K562 (cell line): ENCODE data around the gene ZNF691. TPM values are rescaled to one million over a fixed set of nuclear protein-coding genes. Genes with fewer than 3 reads are reported as not detected.

Experiments
- ATAC-seq: fragments of 200-7000 bp; cut with Tn5 transposase; 3 replicates; pipeline ENCODE4 v1.9.1; 2020; ENCODE audit warnings: moderate library complexity
- BruUV-seq: library from RNA; stranded (reverse); fragments of 400-500 nt; replicated peaks from 2 replicates; lab custom pipeline; 2021; lab: Mats Ljungman, UMichigan
- CTCF ChIA-PET: fragments of 300-600 bp; formaldehyde crosslinking; extraction: SDS; loops from one replicate; lab custom pipeline; 2021; ENCODE audit warnings: low intra/inter-chr PET ratio; lab: Yijun Ruan, JAX
- POLR2A ChIA-PET: fragments of 300-600, 350-650 bp; sonication (Branson Sonifier 250); formaldehyde crosslinking; extraction: SDS; loops from one replicate; lab custom pipeline; 2021; ENCODE audit warnings: antibody characterized with exemption, inconsistent platforms; lab: Yijun Ruan, JAX
- DNase-seq, 4 experiments: peaks; one replicate each; pipeline versions ENCODE4 v3.0.0 to v3.0.0-alpha.2; 2011 to 2018; ENCODE audit warnings: low spot score in 3 of 4, mixed read lengths in 3 of 4; ENCODE audit errors: extremely low read depth in 1 of 4
- FAIRE-seq: peaks from 2 replicates; lab custom pipeline; 2011; peaks lifted over from hg19 to GRCh38; lab: Jason Lieb, UNC
- H2AFZ ChIP-seq: 2 replicates; pipeline ENCODE4 v1.6.0; 2011; ENCODE audit warnings: low read depth, low read length, control low read depth, inconsistent platforms
- H3K27ac ChIP-seq: fragments of 200-600 bp; 3 replicates; pipeline ENCODE4 v1.8.0; 2011; ENCODE audit warnings: low read depth, mild to moderate bottlenecking, control low read depth, inconsistent platforms, low read length, moderate library complexity, mixed read lengths; ENCODE audit errors: extremely low read depth
- H3K27me3 ChIP-seq, 2 experiments: fragments of 300-600 bp in 1 of 2; 2 replicates in 1 of 2; 3 replicates in 1 of 2; pipeline versions ENCODE4 v1.6.0 to v1.8.0; 2011; ENCODE audit warnings: inconsistent platforms in 2 of 2, low read length in 2 of 2, mild to moderate bottlenecking in 1 of 2, mixed read lengths in 1 of 2, moderate library complexity in 1 of 2; ENCODE audit not compliant: control insufficient read depth in 2 of 2, insufficient read depth in 2 of 2
- H3K36me3 ChIP-seq: fragments of 300-600 bp; 3 replicates; pipeline ENCODE4 v1.8.0; 2011; ENCODE audit warnings: mild to moderate bottlenecking, low read length, inconsistent platforms; ENCODE audit not compliant: control insufficient read depth, insufficient read depth
- H3K4me1 ChIP-seq, 2 experiments: fragments of 200-600 bp in 1 of 2; replicated peaks in 1 of 2; 2 replicates in 1 of 2; 3 replicates in 1 of 2; pipeline versions ENCODE4 v1.5.1 to v1.8.0; 2011; ENCODE audit warnings: inconsistent platforms in 2 of 2, low read length in 2 of 2, mild to moderate bottlenecking in 1 of 2, mixed read lengths in 1 of 2, moderate library complexity in 1 of 2; ENCODE audit not compliant: control insufficient read depth in 2 of 2, insufficient read depth in 2 of 2
- H3K4me2 ChIP-seq: 2 replicates; pipeline ENCODE4 v1.6.1; 2011; ENCODE audit warnings: low read length, control low read depth, inconsistent platforms, mixed read lengths; ENCODE audit not compliant: insufficient read depth
- H3K4me3 ChIP-seq: fragments of 200-600 bp; sonication (generic), shearing (Covaris generic); 2 replicates; pipeline ENCODE4 v1.5.1; 2016; ENCODE audit warnings: control low read depth, inconsistent platforms
- H3K79me2 ChIP-seq: fragments of 200-600 bp; 3 replicates; pipeline ENCODE4 v1.8.0; 2011; ENCODE audit warnings: low read length, inconsistent platforms; ENCODE audit not compliant: control insufficient read depth, insufficient read depth
- H3K9ac ChIP-seq, 2 experiments: 2 replicates each; pipeline versions ENCODE4 v1.6.0 to v1.6.1; 2011; ENCODE audit warnings: low read depth in 2 of 2, low read length in 2 of 2, control low read depth in 1 of 2, inconsistent platforms in 1 of 2, mild to moderate bottlenecking in 1 of 2, mixed read lengths in 1 of 2; ENCODE audit not compliant: insufficient read depth in 1 of 2
- H3K9me1 ChIP-seq: one replicate; pipeline ENCODE4 v1.6.0; 2011; ENCODE audit warnings: inconsistent platforms, mild to moderate bottlenecking, low read length, moderate library complexity; ENCODE audit not compliant: control insufficient read depth, insufficient read depth
- H3K9me3 ChIP-seq: replicated peaks from 2 replicates; pipeline ENCODE4 v1.5.1; 2011; ENCODE audit warnings: low read depth, low read length, inconsistent platforms; ENCODE audit not compliant: control insufficient read depth, insufficient read depth
- H4K20me1 ChIP-seq: replicated peaks from 2 replicates; pipeline ENCODE4 v1.6.1; 2011; ENCODE audit warnings: low read length, inconsistent platforms, mixed read lengths; ENCODE audit not compliant: control insufficient read depth, insufficient read depth
- JUND ChIP-seq, 2 experiments: IDR thresholded peaks; 2 replicates in 1 of 2; 3 replicates in 1 of 2; pipeline ENCODE4 v1.6.1; 2011; ENCODE audit warnings: borderline replicate concordance in 2 of 2, low read depth in 2 of 2, low read length in 2 of 2, improper control_type of control experiment in 1 of 2, missing biosample characterization in 1 of 2, missing genetic modification characterization in 1 of 2, missing genetic modification reagents in 1 of 2
- ZNF316 ChIP-seq: fragments of 450-650 bp; IDR thresholded peaks from 2 replicates; pipeline ENCODE4 v1.6.1; 2016
- WGBS: fragments of 100-300 bp; shearing (Covaris generic); methylation state at CpG from one replicate; pipeline ENCODE4 v1.1.6; 2016; ENCODE audit warnings: low coverage, mixed read lengths; ENCODE audit not compliant: insufficient coverage; ENCODE audit errors: missing lambda C conversion rate; 5-methylcytosine and 5-hydroxymethylcytosine counted together
- in situ Hi-C: fragments of 300-500 bp; cut with MboI; formaldehyde crosslinking; loops from 4 replicates; pipeline ENCODE4 v1.15.0; 2018; ENCODE audit warnings: inconsistent platforms, mixed read lengths
- intact Hi-C: fragments of 100-400 bp; cut with micrococcal nuclease; formaldehyde crosslinking; loops from 2 replicates; pipeline ENCODE4 v1.14.2; 2022
- polyA plus RNA-seq, 8 experiments: library from polyadenylated mRNA; depleted of rRNA in 4 of 8; stranded (reverse) in 5 of 8; unstranded in 3 of 8; fragments of >200 nt; fragmentation: Nextera tagmentation in 2 of 8; fragmentation: Illumina TruSeq in 1 of 8; extraction: Ambion mirVana in 2 of 8; extraction: Trizol in 1 of 8; gene quantifications; 2 replicates each; pipeline versions ENCODE4 v1.2.1 to v1.2.3, GENCODE V29; 2011 to 2014; ENCODE audit warnings: inconsistent platforms in 1 of 8, missing spikeins in 1 of 8
- total RNA-seq, 7 experiments: library from RNA; depleted of rRNA in 6 of 7; stranded (reverse); fragments of >200 nt in 6 of 7; fragmentation: Illumina TruSeq in 2 of 7; extraction: Trizol in 2 of 7; gene quantifications; 2 replicates each; pipeline versions ENCODE4 v1.2.1 to v1.2.3, GENCODE V29; 2011 to 2021; ENCODE audit warnings: low replicate concordance in 1 of 7
- TF ChIP-seq, protein P1 (sequence below): fragments of 450-650 bp; IDR thresholded peaks from 2 replicates; pipeline ENCODE4 v1.6.1; 2016; ENCODE audit warnings: mild to moderate bottlenecking, moderate library complexity

Gene ZNF691
- total and polyA plus RNA-seq, 9 of the 15 experiments (the other 6 are each of a cell fraction or from before 2014, with no cell fraction given) = 10.7 to 30.4 (median 14.8) TPM

DNA sequence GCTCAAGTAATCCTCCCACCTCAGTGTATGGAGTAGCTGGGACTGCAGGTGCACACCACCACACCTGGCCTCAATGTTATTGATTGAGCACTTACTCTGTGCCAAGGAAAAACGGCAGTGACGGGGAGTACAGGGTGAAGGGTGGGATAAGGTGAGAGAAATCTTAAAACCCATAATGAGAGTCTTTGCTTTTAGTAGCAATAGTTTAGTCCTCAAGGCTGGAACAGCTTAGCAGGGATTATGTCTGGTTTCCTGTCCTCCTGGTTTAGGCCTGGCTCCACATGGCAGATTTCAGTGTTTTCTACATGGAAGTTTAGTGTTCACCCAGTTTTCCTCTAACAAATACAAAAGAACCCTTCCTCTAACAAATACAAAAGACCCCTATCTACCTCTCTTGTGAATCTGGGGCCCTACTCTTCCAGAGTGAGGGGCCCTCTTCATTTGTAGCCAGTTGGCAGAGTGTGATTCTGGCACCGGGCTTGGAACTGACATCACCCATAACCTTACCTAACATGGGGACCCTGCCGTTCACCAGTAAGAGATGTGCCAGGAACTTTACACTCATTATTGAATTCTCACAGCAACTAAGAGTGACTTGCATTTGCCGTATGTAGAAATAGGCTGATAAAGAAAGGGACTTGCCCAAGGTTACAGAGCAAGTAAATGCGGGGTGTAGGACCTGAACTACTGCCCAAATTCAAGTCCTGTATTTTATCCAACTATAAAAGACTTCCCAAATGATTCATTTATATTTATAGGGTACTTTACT is 6.9 kb downstream of the ZNF691 start:
- Histone ChIP-seq H3K4me1 (peaks cover under 1 to 4% of the 10 kb centered on the region in 2 experiments; a peak in 3 of 5 replicates), H3K27ac (no peak overlapping the region), H2AFZ (no peak overlapping the region), H3K79me2 (peaks cover 2% of the 10 kb centered on the region), H3K4me3 (no peak overlapping the region), H3K4me2 (no peak overlapping the region), H3K27me3 (no peaks in the 10 kb centered on the region), H3K9ac (no peak overlapping the region), H3K9me1 (no peaks in the 10 kb centered on the region), H4K20me1 (no peaks in the 10 kb centered on the region), H3K9me3 (peaks cover 5% of the 10 kb centered on the region), H3K36me3 (peaks cover 36% of the 10 kb centered on the region; the same call in 2 of the 3 replicates)
- ChIA-PET CTCF (no interaction called here), POLR2A (interaction anchor here (0.7 kb wide), 1 partner anchor 146 kb away, joined by 3 read pairs; no protein-coding TSS in a partner anchor)
- WGBS = 80% methylated on average over 6 of the region's 6 CpGs
- in situ Hi-C loops = no loop called here
- TF ChIP-seq, protein P1, sequence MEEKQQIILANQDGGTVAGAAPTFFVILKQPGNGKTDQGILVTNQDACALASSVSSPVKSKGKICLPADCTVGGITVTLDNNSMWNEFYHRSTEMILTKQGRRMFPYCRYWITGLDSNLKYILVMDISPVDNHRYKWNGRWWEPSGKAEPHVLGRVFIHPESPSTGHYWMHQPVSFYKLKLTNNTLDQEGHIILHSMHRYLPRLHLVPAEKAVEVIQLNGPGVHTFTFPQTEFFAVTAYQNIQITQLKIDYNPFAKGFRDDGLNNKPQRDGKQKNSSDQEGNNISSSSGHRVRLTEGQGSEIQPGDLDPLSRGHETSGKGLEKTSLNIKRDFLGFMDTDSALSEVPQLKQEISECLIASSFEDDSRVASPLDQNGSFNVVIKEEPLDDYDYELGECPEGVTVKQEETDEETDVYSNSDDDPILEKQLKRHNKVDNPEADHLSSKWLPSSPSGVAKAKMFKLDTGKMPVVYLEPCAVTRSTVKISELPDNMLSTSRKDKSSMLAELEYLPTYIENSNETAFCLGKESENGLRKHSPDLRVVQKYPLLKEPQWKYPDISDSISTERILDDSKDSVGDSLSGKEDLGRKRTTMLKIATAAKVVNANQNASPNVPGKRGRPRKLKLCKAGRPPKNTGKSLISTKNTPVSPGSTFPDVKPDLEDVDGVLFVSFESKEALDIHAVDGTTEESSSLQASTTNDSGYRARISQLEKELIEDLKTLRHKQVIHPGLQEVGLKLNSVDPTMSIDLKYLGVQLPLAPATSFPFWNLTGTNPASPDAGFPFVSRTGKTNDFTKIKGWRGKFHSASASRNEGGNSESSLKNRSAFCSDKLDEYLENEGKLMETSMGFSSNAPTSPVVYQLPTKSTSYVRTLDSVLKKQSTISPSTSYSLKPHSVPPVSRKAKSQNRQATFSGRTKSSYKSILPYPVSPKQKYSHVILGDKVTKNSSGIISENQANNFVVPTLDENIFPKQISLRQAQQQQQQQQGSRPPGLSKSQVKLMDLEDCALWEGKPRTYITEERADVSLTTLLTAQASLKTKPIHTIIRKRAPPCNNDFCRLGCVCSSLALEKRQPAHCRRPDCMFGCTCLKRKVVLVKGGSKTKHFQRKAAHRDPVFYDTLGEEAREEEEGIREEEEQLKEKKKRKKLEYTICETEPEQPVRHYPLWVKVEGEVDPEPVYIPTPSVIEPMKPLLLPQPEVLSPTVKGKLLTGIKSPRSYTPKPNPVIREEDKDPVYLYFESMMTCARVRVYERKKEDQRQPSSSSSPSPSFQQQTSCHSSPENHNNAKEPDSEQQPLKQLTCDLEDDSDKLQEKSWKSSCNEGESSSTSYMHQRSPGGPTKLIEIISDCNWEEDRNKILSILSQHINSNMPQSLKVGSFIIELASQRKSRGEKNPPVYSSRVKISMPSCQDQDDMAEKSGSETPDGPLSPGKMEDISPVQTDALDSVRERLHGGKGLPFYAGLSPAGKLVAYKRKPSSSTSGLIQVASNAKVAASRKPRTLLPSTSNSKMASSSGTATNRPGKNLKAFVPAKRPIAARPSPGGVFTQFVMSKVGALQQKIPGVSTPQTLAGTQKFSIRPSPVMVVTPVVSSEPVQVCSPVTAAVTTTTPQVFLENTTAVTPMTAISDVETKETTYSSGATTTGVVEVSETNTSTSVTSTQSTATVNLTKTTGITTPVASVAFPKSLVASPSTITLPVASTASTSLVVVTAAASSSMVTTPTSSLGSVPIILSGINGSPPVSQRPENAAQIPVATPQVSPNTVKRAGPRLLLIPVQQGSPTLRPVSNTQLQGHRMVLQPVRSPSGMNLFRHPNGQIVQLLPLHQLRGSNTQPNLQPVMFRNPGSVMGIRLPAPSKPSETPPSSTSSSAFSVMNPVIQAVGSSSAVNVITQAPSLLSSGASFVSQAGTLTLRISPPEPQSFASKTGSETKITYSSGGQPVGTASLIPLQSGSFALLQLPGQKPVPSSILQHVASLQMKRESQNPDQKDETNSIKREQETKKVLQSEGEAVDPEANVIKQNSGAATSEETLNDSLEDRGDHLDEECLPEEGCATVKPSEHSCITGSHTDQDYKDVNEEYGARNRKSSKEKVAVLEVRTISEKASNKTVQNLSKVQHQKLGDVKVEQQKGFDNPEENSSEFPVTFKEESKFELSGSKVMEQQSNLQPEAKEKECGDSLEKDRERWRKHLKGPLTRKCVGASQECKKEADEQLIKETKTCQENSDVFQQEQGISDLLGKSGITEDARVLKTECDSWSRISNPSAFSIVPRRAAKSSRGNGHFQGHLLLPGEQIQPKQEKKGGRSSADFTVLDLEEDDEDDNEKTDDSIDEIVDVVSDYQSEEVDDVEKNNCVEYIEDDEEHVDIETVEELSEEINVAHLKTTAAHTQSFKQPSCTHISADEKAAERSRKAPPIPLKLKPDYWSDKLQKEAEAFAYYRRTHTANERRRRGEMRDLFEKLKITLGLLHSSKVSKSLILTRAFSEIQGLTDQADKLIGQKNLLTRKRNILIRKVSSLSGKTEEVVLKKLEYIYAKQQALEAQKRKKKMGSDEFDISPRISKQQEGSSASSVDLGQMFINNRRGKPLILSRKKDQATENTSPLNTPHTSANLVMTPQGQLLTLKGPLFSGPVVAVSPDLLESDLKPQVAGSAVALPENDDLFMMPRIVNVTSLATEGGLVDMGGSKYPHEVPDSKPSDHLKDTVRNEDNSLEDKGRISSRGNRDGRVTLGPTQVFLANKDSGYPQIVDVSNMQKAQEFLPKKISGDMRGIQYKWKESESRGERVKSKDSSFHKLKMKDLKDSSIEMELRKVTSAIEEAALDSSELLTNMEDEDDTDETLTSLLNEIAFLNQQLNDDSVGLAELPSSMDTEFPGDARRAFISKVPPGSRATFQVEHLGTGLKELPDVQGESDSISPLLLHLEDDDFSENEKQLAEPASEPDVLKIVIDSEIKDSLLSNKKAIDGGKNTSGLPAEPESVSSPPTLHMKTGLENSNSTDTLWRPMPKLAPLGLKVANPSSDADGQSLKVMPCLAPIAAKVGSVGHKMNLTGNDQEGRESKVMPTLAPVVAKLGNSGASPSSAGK = 0 out of 2 replicates have a peak, but pooled peaks have one; percentile 7
- 0 out of 2 replicates have a peak, but pooled peaks have one; percentile 3 for TF ChIP-seq ZNF316
- TF ChIP-seq JUND (IDR thresholded peaks at IDR 0.05; ENCODE audit: borderline replicate concordance, low read depth, low read length) = no peak
- no peak for TF ChIP-seq JUND (tag; IDR thresholded peaks at IDR 0.05; ENCODE audit: borderline replicate concordance, low read depth, low read length)
- no TSS peak for BruUV-seq
- intact Hi-C loops = no loop called here
- DNase-seq (no peak), FAIRE-seq (no peak), ATAC-seq (peak; percentile 24; the same call in 2 of the 3 replicates)
